T-cell (primary cell): ENCODE data around the gene HERC2. TPM values are rescaled to one million over a fixed set of nuclear protein-coding genes. Genes with fewer than 3 reads are reported as not detected.
"Not testable (repeated sequence)": the region's sequence is repeated elsewhere in the genome, so short reads cannot be mapped to it uniquely, and the experiment has no call there.

ENCODE experiments used
- ATAC-seq, 4 experiments: fragments of 200-7000 bp in 3 of 4; fragments of 150-1000 bp in 1 of 4; cut with Tn5 transposase; replicated peaks in 1 of 4; 1 replicate in 3 of 4; 2 replicates in 1 of 4; pipeline ENCODE4 v1.10.0; 2021; ENCODE audit warnings: moderate library complexity in 3 of 4, mild to moderate bottlenecking in 2 of 4, moderate number of reproducible peaks in 1 of 4
- CTCF ChIA-PET, 2 donors: fragments of 300-600 bp; sonication (Branson Sonifier 250); formaldehyde crosslinking; loops; one replicate each; lab custom pipeline; 2022; ENCODE audit warnings: antibody characterized with exemption in 2 of 2; lab: Charles Lee
- POLR2A ChIA-PET, 2 donors: fragments of 300-600 bp; sonication (Branson Sonifier 250); formaldehyde crosslinking; loops; one replicate each; lab custom pipeline; 2022; ENCODE audit warnings: antibody characterized with exemption in 2 of 2; lab: Charles Lee
- DNase-seq, 35 experiments: peaks; one replicate each; pipeline versions ENCODE4 v3.0.0 to v3.0.0-alpha.2; 2013 to 2023
- H3K27ac ChIP-seq: one replicate; pipeline ENCODE4 v1.5.1; 2013; ENCODE audit warnings: low read length
- H3K27me3 ChIP-seq, 2 experiments: replicated peaks in 1 of 2; 1 replicate in 1 of 2; 2 replicates in 1 of 2; pipeline versions ENCODE4 v1.6.1 to v1.7.0; 2013; ENCODE audit warnings: low read length in 1 of 2, mixed read lengths in 1 of 2; ENCODE audit not compliant: control insufficient read depth in 2 of 2, insufficient read depth in 2 of 2; ENCODE audit errors: extremely low read depth in 1 of 2
- H3K36me3 ChIP-seq, 2 donors: 1 replicate in 1 of 2; 2 replicates in 1 of 2; pipeline versions ENCODE4 v1.6.1 to v1.7.0; 2013; ENCODE audit warnings: low read length in 1 of 2; ENCODE audit not compliant: control insufficient read depth in 2 of 2, insufficient read depth in 1 of 2; ENCODE audit errors: extremely low read depth in 1 of 2
- H3K4me1 ChIP-seq, 2 experiments: 1 replicate in 1 of 2; 2 replicates in 1 of 2; pipeline versions ENCODE4 v1.6.1 to v1.7.0; 2013; ENCODE audit warnings: low read length in 2 of 2, mixed read lengths in 1 of 2; ENCODE audit not compliant: insufficient read depth in 2 of 2, control insufficient read depth in 1 of 2; ENCODE audit errors: extremely low read depth in 1 of 2
- H3K4me3 ChIP-seq, 2 donors: 1 replicate in 1 of 2; 2 replicates in 1 of 2; pipeline versions ENCODE4 v1.5.1 to v1.7.0; 2013; ENCODE audit warnings: mild to moderate bottlenecking in 2 of 2, low read length in 1 of 2, moderate library complexity in 1 of 2; ENCODE audit not compliant: control insufficient read depth in 1 of 2; ENCODE audit errors: extremely low read depth in 1 of 2
- H3K9me3 ChIP-seq: 2 replicates; pipeline ENCODE4 v1.7.0; 2013
- H3K27ac Mint-ChIP-seq, 2 donors: one replicate each; pipeline ENCODE4 v1.8.0; 2020 to 2021; ENCODE audit warnings: mild to moderate bottlenecking in 2 of 2, mixed read lengths in 2 of 2
- H3K27me3 Mint-ChIP-seq, 2 donors: one replicate each; pipeline ENCODE4 v1.8.0; 2021 to 2022; ENCODE audit warnings: mixed read lengths in 2 of 2
- H3K36me3 Mint-ChIP-seq: one replicate; pipeline ENCODE4 v1.8.0; 2021; ENCODE audit warnings: mixed read lengths
- H3K4me1 Mint-ChIP-seq, 3 donors: one replicate each; pipeline ENCODE4 v1.8.0; 2020 to 2022; ENCODE audit warnings: mixed read lengths in 3 of 3, mild to moderate bottlenecking in 1 of 3
- H3K4me3 Mint-ChIP-seq, 3 donors: one replicate each; pipeline ENCODE4 v1.8.0; 2020 to 2022; ENCODE audit warnings: mild to moderate bottlenecking in 3 of 3, mixed read lengths in 3 of 3, moderate library complexity in 3 of 3
- H3K9me3 Mint-ChIP-seq, 3 donors: one replicate each; pipeline ENCODE4 v1.8.0; 2020 to 2022; ENCODE audit warnings: mixed read lengths in 3 of 3
- whole genome bisulfite sequencing: methylation state at CpG from one replicate; pipeline ENCODE4 v1.1.5; 2013; ENCODE audit warnings: missing lambda C conversion rate; ENCODE audit not compliant: insufficient coverage; 5-methylcytosine and 5-hydroxymethylcytosine counted together
- total RNA-seq, 35 experiments: library from RNA in 6 of 35; stranded (reverse) in 6 of 35; fragments of 120-200 nt in 1 of 35; gene quantifications; one replicate each; pipeline versions ENCODE4 v1.2.1 to v1.2.4 and lab custom pipeline; 2013 to 2026

HERC2 gene
- total RNA-seq, 5 donors from 2014 or later (not counting 1 experiment from before 2014, with no cell fraction given) = 46.4 to 65.5 (median 55.4) TPM

DNA sequence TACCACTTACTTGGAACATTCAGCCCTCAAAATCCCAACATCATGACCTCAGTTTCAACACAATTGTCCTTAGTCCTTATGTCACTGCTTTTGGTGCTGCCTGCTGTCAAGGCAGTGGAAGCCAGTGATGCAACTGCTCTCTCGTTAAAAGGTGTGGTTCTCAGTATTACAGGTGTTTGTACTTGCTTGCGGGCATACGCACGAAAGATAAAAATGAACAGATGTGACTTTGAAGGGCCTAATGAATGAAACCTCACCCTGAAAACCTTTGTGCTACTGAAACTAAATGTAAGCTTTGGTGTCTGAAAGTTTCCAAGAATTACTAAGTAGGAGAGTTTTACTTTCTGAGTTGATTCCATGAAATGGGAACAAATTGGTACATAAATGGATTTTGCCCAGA is 25.2 kb downstream of the HERC2 start:
- H3K4me3 ChIP-seq, H3K27me3 ChIP-seq, H3K4me3 Mint-ChIP-seq, H3K4me1 Mint-ChIP-seq, DNase-seq, H3K36me3 ChIP-seq, ATAC-seq, H3K27ac ChIP-seq, H3K27ac Mint-ChIP-seq, H3K9me3 ChIP-seq, H3K9me3 Mint-ChIP-seq, H3K27me3 Mint-ChIP-seq, CTCF ChIA-PET, POLR2A ChIA-PET, H3K4me1 ChIP-seq: not testable (repeated sequence)
- WGBS = no CpG with 5 or more reads among the region's 4 CpGs
- peaks cover 28% of the 10 kb centered on the region for H3K36me3 Mint-ChIP-seq

GRCh38 chr15:28295009-28295563 is 26.9 kb downstream of the HERC2 start:
- H3K27me3 Mint-ChIP-seq, H3K9me3 ChIP-seq, H3K36me3 ChIP-seq, H3K4me3 ChIP-seq, DNase-seq, H3K4me1 ChIP-seq, ATAC-seq, CTCF ChIA-PET, H3K4me1 Mint-ChIP-seq, H3K9me3 Mint-ChIP-seq, H3K27me3 ChIP-seq, H3K4me3 Mint-ChIP-seq, H3K27ac ChIP-seq, POLR2A ChIA-PET: not testable (repeated sequence)
- Mint-ChIP-seq H3K27ac (peak overlapping the region in 1 of 2 donors; percentile 55), H3K36me3 (peaks cover 41% of the 10 kb centered on the region)
- no CpG with 5 or more reads among the region's 3 CpGs for WGBS

DNA sequence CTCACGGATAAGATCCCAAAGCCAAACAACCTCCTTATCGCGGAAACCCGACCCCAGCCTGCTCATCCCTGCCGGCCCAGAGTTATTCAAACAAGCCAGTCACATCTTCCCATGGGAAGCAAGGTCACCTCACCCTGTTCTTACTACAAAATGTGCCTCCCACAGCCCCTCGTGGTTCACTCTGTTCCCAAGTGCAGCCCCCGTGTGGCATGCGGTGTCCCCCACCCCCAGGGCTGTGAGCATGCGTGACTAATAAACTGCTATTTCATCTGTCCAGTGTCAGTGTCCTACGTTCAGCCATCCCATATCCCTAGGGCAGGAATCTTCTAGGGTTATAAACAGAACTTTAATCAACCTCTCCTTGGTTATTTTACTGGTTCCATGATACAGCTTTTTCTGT is 27.4 kb downstream of the HERC2 start:
- H3K9me3 Mint-ChIP-seq = peaks cover 3 to 14% (median 4%) of the 10 kb centered on the region in 3 donors
- H3K27me3 Mint-ChIP-seq, H3K4me1 Mint-ChIP-seq, H3K9me3 ChIP-seq, H3K4me3 ChIP-seq, H3K27me3 ChIP-seq, H3K27ac Mint-ChIP-seq, H3K27ac ChIP-seq, POLR2A ChIA-PET, H3K4me1 ChIP-seq, ATAC-seq, H3K36me3 ChIP-seq, H3K4me3 Mint-ChIP-seq, DNase-seq, CTCF ChIA-PET: not testable (repeated sequence)
- peaks cover 47% of the 10 kb centered on the region for H3K36me3 Mint-ChIP-seq
- WGBS = no CpG with 5 or more reads among the region's 10 CpGs

GRCh38 chr15:28289694-28290463 is 32.1 kb downstream of the HERC2 start:
- H3K36me3 Mint-ChIP-seq = peaks cover 69% of the 10 kb centered on the region
- no peaks in the 10 kb centered on the region for H3K4me1 ChIP-seq
- H3K27ac Mint-ChIP-seq = no peak overlapping the region
- no peaks in the 10 kb centered on the region for H3K27me3 Mint-ChIP-seq
- no peak overlapping the region for H3K4me3 Mint-ChIP-seq
- ATAC-seq (no peak), DNase-seq (no peak)
- H3K9me3 Mint-ChIP-seq = peaks cover 4 to 15% (median 4%) of the 10 kb centered on the region in 3 donors
- ChIA-PET CTCF (no interaction called here), POLR2A (no interaction called here)
- no peak overlapping the region for H3K27ac ChIP-seq
- H3K36me3 ChIP-seq = peaks cover 3 to 11% of the 10 kb centered on the region in 2 donors
- H3K27me3 ChIP-seq = no peaks in the 10 kb centered on the region
- WGBS = no CpG with 5 or more reads among the region's 10 CpGs
- H3K9me3 ChIP-seq = no peaks in the 10 kb centered on the region
- no peak overlapping the region for H3K4me3 ChIP-seq
- H3K4me1 Mint-ChIP-seq = peaks cover 12 to 20% (median 13%) of the 10 kb centered on the region in 3 donors

DNA sequence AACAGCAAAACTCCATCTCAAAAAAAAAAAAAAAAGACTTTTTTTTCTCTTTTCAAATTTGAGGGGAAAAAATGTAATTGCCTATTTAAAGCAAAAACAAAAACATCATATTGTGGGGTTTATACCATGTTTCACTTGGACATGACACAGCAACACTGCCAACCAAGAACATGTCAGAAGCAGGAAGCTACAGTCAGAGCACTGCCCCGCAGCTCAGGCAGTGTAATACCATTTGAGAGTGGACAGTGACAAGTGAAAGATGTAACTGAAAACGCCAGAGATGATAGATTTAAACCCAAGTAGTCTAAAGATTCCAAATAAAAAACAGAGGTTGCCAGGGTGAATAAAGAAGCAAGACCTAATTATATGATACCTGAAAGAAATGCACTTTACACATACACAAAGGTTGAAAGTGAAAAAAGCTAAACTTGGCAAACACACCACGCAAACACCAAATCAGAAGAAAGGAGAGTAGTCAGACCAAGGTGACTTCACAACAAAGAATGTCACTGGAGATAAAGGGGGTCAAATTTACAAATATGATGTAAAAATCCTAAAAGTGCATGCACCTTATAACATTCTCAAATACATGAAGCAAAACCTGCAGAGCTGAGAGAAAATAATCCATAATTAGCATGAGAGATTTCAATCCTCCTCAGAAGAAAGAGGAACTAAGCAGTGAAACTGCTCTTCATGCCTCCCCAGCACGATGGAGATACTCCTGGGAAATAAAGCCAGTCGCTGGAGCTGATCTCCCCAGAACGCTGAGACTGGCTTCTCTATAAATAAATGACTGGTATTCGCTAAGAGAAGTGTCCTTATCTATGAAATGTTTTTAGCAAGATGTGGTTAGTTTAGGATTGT is 32.9 kb downstream of the HERC2 start:
- CTCF ChIA-PET, H3K4me3 ChIP-seq, DNase-seq, H3K27ac ChIP-seq, H3K27me3 ChIP-seq, H3K9me3 ChIP-seq, ATAC-seq, H3K27me3 Mint-ChIP-seq, H3K4me3 Mint-ChIP-seq, H3K4me1 ChIP-seq, POLR2A ChIA-PET, H3K27ac Mint-ChIP-seq: not testable (repeated sequence)
- peaks cover 3 to 11% of the 10 kb centered on the region in 2 donors for H3K36me3 ChIP-seq
- Mint-ChIP-seq H3K4me1 (peaks cover 12 to 25% (median 15%) of the 10 kb centered on the region in 3 donors), H3K36me3 (peaks cover 70% of the 10 kb centered on the region), H3K9me3 (peaks cover 4 to 15% (median 4%) of the 10 kb centered on the region in 3 donors)
- no CpG with 5 or more reads among the region's 7 CpGs for WGBS

DNA sequence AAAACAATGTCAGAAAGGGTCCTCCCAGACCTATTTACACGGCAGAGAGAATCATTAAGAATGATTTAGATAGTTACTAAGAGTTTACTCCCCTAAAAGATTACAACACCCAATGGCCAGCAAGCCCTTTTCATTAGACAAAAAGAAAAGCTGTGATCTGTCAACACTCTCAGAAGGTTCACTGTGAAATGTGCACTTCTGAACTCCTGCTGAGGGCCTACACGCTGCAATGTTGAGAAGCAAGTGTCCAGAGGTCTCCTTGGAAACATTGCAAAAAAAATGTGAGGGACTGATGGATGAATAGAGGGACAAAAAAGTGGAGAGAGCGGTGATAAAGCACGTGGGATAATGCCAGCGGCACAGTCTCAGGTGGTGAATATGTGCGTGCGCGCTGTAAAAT is 35.3 kb downstream of the HERC2 start:
- H3K27ac ChIP-seq, H3K36me3 ChIP-seq, H3K4me1 ChIP-seq, H3K4me3 ChIP-seq, H3K27me3 ChIP-seq, DNase-seq, CTCF ChIA-PET, H3K27me3 Mint-ChIP-seq, ATAC-seq, POLR2A ChIA-PET, H3K9me3 ChIP-seq, H3K4me3 Mint-ChIP-seq, H3K27ac Mint-ChIP-seq: not testable (repeated sequence)
- H3K4me1 Mint-ChIP-seq = peaks cover 16 to 28% (median 17%) of the 10 kb centered on the region in 3 donors
- H3K36me3 Mint-ChIP-seq = peaks cover 74% of the 10 kb centered on the region
- peaks cover 9 to 21% (median 10%) of the 10 kb centered on the region in 3 donors for H3K9me3 Mint-ChIP-seq
- no CpG with 5 or more reads among the region's 8 CpGs for WGBS
